GM13977 (cell line): ENCODE measurements around the gene FAXDC2.

Experiments used
- DNase-seq: peaks from one replicate; pipeline ENCODE4 v3.0.0; 2012; ENCODE audit warnings: low spot score
- in situ Hi-C: fragments of 300-500 bp; cut with MboI; formaldehyde crosslinking; loops from one replicate; pipeline ENCODE4 v1.12.0; 2022; ENCODE audit warnings: low sequenced_read_pairs, low pct_unique_long_range_greater_than_20kb, mixed read lengths, inconsistent platforms; ENCODE audit not compliant: unreplicated experiment
- TF ChIP-seq, protein P1 (sequence below): IDR thresholded peaks from 2 replicates; pipeline ENCODE4 v1.5.1; 2012; ENCODE audit warnings: mild to moderate bottlenecking, control low read depth; ENCODE audit not compliant: insufficient read depth; ENCODE audit errors: extremely low read depth, missing control alignments

FAXDC2 gene

DNA sequence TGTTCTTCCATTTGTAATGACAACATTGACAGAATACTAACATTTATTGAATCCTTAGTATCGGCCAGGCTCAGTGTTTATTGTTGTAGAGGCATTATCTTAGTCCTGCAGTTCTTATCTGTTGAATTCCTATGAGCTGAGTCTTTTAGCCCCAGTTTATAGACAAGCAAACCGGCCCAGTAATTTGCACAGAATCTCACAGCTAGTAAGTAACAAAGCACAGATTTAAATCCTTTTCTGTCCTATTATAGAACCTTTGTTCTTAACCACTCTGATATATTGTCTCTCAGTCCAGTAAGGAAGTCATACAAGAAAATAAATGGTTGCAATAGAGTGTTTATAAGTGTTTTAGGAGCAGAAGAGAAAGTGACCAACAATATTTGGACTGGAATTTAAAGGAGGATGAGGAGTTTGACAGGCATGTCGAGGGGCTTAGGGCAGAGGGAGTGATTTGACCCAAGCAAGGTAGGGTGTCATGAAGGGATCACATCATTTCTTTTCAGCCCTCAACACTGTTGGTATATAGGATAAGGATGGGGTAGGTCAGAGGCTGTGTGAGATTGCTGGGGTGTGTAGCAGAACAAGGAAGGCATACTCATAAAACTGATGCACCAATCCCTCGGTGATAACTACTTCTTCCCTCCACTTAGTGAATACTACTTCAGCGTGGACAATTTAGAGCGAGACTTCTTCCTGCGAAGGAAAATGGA lies 55.7 kb downstream of the FAXDC2 start:
- in situ Hi-C loops: no loop called here
- TF ChIP-seq, protein P1, sequence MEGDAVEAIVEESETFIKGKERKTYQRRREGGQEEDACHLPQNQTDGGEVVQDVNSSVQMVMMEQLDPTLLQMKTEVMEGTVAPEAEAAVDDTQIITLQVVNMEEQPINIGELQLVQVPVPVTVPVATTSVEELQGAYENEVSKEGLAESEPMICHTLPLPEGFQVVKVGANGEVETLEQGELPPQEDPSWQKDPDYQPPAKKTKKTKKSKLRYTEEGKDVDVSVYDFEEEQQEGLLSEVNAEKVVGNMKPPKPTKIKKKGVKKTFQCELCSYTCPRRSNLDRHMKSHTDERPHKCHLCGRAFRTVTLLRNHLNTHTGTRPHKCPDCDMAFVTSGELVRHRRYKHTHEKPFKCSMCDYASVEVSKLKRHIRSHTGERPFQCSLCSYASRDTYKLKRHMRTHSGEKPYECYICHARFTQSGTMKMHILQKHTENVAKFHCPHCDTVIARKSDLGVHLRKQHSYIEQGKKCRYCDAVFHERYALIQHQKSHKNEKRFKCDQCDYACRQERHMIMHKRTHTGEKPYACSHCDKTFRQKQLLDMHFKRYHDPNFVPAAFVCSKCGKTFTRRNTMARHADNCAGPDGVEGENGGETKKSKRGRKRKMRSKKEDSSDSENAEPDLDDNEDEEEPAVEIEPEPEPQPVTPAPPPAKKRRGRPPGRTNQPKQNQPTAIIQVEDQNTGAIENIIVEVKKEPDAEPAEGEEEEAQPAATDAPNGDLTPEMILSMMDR: no peak
- no peak for DNase-seq

GRCh38 chr5:154793599-154794524 lies 56.5 kb downstream of the FAXDC2 start:
- no peak for DNase-seq
- in situ Hi-C loops: no loop called here
- TF ChIP-seq, protein P1: no peak

DNA sequence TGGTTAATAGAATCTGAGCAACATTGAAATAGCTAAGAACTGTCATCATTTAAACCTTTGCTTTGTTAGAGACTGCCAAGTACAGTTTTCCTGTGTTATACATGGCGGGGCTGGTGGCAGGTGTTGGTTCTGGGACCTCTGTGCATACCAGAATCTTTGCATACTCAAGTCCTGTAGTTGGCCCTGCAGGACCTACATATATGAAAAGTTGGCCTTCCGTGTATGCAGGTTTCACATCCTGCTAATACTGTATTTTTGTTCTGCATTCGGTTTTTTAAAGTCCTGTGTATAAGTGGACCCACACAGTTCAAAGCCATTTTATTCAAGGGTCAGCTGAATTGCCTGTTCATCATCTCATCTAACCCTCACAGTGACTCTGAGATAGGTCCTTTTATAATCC lies 58.9 kb downstream of the FAXDC2 start:
- no peak for DNase-seq
- in situ Hi-C loops: no loop called here

DNA sequence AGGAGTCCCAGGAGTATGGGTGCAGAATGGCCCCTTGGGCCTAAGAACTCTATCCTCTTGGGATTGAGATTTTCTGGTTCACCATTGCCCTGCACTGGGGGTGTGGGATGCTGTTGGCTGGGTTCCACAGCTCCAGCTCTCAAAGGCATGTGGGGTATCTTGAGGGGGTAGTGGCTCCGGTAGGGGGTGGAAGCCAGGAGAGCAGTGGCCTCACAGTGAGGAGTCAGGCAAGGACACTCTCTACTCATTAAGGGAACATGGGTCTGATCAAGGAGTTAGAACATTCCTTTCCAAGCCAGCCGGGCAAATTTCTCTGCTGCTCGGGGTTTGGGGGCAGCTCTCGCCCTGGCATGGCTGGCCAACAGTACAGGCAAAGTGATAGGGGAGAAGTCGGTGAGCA lies 62.2 kb downstream of the FAXDC2 start:
- DNase-seq: no peak
- in situ Hi-C loops: no loop called here
- TF ChIP-seq, protein P1: no peak

More for the DNA sequence above, 58.9 kb downstream of the FAXDC2 start:
- TF ChIP-seq, protein P1: no peak

DNA sequence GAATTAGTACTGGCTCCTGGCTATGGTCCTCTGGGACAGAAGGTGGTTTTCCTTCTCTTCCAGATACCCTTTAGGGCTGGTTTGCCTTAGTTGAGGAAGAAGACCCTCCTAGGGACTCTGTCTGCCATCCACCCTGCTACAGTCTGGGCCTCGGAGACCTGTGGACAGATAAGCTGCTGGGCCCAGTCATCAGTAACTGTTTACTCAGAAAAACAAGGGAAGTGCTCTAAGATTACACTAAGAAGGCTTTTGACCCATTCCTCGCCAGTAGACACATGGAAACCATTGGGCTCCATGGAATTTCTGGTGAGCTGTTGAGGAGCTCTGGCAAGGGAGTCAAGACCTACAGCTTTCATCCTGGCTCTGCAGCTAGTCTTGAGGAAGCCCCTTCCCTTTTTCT lies 64.0 kb downstream of the FAXDC2 start:
- TF ChIP-seq, protein P1: no peak
- DNase-seq: no peak
- in situ Hi-C loops: no loop called here

DNA sequence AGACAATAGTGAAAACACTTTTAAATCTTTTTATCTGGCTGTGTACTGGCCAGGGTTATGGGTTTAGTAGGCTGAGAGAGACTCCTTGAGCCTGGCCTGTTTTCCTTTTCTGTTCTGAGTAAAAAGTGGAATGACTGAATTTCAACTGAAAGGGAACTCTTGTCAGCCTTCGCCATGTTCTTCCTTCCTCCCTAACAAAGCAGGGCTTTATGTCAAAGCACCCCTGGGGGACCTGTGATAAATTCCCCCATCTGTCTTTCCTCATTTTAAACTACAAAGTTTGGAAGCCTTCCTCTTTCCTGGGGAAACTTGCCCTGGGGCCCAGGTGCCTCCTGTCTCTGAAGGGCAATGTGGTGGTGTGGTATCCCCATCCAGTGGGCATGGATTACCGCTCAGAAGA lies 65.5 kb downstream of the FAXDC2 start:
- TF ChIP-seq, protein P1: no peak
- no peak for DNase-seq
- in situ Hi-C loops: no loop called here
